ENCODE results near the gene TMEM128. TPM values are rescaled to one million over a fixed set of nuclear protein-coding genes. Genes with fewer than 3 reads are reported as not detected.

TMEM128 gene
- total and polyA plus RNA-seq, 2 of the 13 experiments (the other 11 are each of a cell fraction or from before 2014, with no cell fraction given) = 19.4 to 27.9 TPM

GRCh38 chr4:4289941-4290850, 42.2 kb upstream of the TMEM128 start, which contains the start of the genes LYAR and ZBTB49 (continued):
- TF ChIP-seq ZBTB44 (CRISPR knock-in tag; IDR thresholded peaks at IDR 0.05) (no peak), TRIM24 (CRISPR knock-in tag; IDR thresholded peaks at IDR 0.05) (no peak), ZNF12 (CRISPR knock-in tag; IDR thresholded peaks at IDR 0.05) (peak; percentile 57), RERE (CRISPR knock-in tag; IDR thresholded peaks at IDR 0.05; ENCODE audit: low read depth) (0 out of 2 replicates have a peak, but pooled peaks have one; percentile 18), ZBTB46 (CRISPR knock-in tag; IDR thresholded peaks at IDR 0.05; ENCODE audit: borderline replicate concordance) (no peak), TIGD3 (CRISPR knock-in tag; IDR thresholded peaks at IDR 0.05; ENCODE audit: borderline replicate concordance) (0 out of 2 replicates have a peak, but pooled peaks have one; percentile 29), NFKB2 (CRISPR knock-in tag; IDR thresholded peaks at IDR 0.05; ENCODE audit: borderline replicate concordance) (peak; percentile 89; the same call in 1 of the 2 replicates), JUNB (CRISPR knock-in tag; IDR thresholded peaks at IDR 0.05; ENCODE audit: borderline replicate concordance) (no peak; the same call in 1 of the 2 replicates), PRDM10 (CRISPR knock-in tag; IDR thresholded peaks at IDR 0.05; ENCODE audit: low read depth) (no peak), NFYB (CRISPR knock-in tag; IDR thresholded peaks at IDR 0.05) (peak; percentile 23; the same call in 1 of the 2 replicates), RNF2 (conservative IDR thresholded peaks at IDR 0.05; ENCODE audit: low read depth) (peak; percentile 77), YEATS2 (CRISPR knock-in tag; IDR thresholded peaks at IDR 0.05; ENCODE audit: borderline replicate concordance) (peak; percentile 92), KDM4B (CRISPR knock-in tag; IDR thresholded peaks at IDR 0.05) (peak; percentile 12; the same call in 1 of the 2 replicates)

Measured in HepG2 (cell line).